ENCODE measurements around the gene SLC22A9.
"Not testable (repeated sequence)": the region's sequence is repeated elsewhere in the genome, so short reads cannot be mapped to it uniquely, and the experiment has no call there.

The SLC22A9 gene

DNA sequence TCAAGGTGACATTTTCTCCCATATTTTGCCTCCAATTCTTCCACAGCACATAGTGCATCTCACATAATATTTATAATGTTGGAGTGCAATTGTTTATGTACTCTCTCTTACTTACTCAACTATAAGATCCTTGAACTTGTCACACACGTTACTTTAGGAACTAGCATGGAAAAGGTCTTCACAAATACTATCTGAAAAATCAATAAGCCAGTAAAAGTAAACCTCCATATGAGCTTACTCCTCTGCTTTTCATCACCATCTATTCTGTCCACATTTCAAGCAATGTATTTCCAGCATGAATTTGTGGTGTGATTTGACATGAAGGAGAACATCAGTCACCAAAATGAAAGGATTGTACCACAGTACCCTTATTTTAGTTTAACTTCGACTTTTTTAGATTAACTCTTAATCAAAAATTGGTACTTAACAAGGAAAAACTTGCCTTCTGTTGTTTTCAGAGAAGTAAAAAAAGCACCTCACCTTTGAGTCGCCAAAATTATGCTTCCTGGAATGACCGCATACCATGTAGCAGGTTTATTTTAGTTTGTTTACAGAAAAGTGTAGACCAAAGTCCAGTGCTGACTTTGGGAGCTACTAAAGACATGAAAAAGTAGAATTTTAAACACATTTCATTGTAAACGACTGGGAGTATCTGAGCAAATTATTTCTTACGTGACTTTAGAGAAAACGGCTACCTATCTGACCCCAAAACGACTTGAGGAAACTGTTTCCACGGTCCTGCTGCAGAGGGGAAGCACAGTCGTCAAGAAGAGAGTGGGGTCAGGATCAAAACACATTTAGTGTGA is at the start of gene SLC22A9:
Gene SLC22A9, plus strand, starts transcription at position 621 of the 806 bp plus-strand sequence. CDS start 272 bp downstream, outside the sequence.
- Histone ChIP-seq H3K4me3 (no peak within 1 kb of the TSS), H3K27ac (no peak within 1 kb of the TSS)

- no peak overlapping the region for H3K4me3 ChIP-seq
- no peak overlapping the region for H3K27ac ChIP-seq
Observed at GRCh38 chr11:63321723-63322122, 47.9 kb upstream of the SLC22A9 start.

DNA sequence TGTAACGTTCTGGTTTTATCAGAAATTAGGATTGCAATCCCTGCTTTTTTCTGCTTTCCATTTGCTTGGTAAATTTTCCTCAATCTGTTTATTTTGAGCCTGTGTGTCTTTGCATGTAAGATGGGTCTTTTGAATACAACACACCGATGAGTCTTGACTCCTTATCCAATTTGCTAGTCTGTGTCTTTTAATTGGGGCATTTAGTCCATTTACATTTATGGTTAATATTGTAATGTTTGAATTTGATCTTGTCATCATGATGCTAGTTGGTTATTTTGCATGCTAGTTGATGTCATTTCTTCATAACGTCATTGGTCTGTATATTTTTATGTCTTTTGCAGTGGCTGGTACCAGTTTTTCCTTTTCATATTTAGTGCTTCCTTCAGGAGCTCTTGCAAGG is 34.5 kb upstream of the SLC22A9 start:
- not testable (repeated sequence) for H3K27ac ChIP-seq

GRCh38 chr11:63337070-63337469 is 32.5 kb upstream of the SLC22A9 start:
- Histone ChIP-seq H3K27ac (no peak overlapping the region), H3K4me3 (no peak overlapping the region)

More for the DNA sequence above, 34.5 kb upstream of the SLC22A9 start:
- H3K4me3 ChIP-seq, result not testable (repeated sequence)

DNA sequence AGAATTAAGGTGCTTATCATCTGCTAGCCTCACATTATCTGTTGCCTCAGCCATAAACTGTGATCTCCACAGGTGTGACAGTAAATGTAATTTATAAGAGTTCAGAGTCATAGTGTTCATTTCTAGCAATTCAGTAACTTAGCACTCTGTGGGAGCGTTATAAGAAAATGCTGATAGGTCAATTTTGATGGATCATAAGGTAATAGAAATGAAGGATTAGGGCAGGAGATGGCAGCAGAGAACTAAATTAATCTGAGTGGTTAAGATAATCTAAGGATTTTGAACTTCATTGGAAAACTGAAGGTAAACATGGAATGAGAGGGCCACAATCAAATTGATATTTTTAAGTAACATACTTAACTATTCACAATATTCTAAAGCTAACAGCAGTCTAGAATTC is 26.5 kb upstream of the SLC22A9 start:
- Histone ChIP-seq H3K4me3 (no peak overlapping the region), H3K27ac (no peak overlapping the region)

DNA sequence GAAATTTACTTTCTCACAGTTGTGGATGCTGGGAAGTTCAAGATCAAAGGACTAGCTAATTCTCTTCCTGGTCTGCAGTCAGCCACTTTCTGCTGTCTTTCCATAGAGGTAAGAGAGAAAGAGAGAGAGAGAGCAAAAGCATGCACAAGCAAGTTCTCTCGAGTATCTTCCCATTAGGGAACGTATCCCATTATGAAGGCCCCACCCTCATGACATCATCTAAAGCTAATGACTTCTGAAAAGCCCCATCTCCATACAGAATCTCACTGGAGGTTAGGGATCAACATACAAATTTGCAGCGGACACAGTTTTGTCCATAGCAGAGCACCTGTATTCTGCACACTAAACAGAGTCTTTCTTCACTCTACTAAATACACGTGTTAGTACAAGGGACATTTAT is 17.4 kb upstream of the SLC22A9 start:
- H3K4me3 ChIP-seq, result no peak overlapping the region

GRCh38 chr11:63362196-63362793 is 7.3 kb upstream of the SLC22A9 start:
- no peak overlapping the region for H3K4me3 ChIP-seq
- no peak overlapping the region for H3K27ac ChIP-seq

More for the DNA sequence above, 17.4 kb upstream of the SLC22A9 start:
- H3K27ac ChIP-seq, result no peak overlapping the region

DNA sequence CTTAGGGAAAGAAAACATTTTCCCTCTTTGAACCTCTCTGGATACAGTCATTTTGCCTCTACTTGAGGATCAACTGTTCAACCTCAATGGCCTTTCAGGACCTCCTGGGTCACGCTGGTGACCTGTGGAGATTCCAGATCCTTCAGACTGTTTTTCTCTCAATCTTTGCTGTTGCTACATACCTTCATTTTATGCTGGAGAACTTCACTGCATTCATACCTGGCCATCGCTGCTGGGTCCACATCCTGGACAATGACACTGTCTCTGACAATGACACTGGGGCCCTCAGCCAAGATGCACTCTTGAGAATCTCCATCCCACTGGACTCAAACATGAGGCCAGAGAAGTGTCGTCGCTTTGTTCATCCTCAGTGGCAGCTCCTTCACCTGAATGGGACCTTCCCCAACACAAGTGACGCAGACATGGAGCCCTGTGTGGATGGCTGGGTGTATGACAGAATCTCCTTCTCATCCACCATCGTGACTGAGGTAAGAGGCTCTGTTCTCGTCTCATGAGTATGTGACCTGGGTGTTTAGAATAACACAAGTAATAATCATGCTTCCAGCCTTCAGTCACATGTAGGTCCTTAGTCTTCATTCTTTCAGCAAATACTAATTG is 495 bp downstream of the SLC22A9 start:
- no peak overlapping the region for H3K27ac ChIP-seq
- H3K4me3 ChIP-seq, result no peak overlapping the region

DNA sequence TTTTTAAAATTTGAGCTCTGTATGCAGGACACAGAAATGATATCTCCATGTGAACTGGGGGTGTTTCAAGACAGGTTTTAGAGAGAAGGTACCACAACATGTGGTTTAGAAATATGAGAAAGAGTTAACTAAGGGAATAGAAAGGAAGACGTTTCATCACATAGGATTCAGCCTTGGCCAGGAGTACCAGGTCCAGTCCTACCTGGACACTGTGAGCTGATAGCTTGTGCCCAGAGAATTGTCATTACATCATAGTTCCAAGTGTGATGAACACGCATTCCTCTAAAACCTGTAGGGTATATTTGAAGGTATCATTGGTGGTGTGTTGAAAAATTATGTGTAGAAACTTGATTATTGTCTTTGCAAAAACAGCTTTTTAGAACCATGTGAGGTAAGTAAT is 1.8 kb downstream of the SLC22A9 start:
- Histone ChIP-seq H3K27ac (no peak overlapping the region), H3K4me3 (no peak overlapping the region)

GRCh38 chr11:63375434-63375833 is 5.8 kb downstream of the SLC22A9 start:
- Histone ChIP-seq H3K27ac (no peak overlapping the region), H3K4me3 (no peak overlapping the region)

DNA sequence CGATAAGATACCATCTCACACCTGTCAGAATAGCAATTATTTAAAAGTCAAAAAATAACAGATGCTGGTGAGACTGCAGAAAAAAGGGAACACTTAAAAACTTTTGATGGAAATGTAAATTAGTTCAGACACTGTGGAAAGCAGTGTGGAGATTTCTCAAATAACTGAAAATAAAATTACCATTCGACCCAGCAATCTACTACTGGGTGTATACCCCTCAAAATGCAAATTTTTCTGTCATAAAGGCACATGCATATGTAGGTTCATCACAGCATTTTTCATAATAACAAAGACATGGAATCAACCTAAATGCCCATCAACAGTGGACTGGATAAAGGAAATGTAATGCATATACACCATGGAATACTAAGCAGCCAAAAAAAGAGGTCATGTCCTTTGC is 10.5 kb downstream of the SLC22A9 start:
- no peak overlapping the region for H3K4me3 ChIP-seq
- H3K27ac ChIP-seq, result no peak overlapping the region

DNA sequence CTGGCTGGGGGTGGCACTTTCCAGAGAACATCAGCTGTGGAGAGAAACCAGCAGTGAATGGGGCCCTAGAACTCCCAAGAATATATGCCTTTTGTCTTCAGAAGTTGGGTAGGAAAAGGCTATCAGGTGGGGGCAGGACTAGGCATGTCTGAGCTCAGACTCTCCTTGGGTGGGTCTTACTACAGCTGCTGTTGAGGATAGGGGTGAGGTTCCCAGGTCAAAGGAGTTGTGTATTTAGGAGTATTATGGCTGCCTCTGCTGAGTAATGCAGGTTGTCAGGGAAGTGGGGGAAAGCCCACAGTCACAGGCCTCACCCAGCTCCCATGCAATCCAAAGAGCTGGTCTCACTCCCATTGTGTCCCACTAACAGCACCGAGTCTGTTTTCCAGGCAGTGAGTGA is 26.1 kb downstream of the SLC22A9 start:
- Histone ChIP-seq H3K27ac (no peak overlapping the region), H3K4me3 (no peak overlapping the region)

DNA sequence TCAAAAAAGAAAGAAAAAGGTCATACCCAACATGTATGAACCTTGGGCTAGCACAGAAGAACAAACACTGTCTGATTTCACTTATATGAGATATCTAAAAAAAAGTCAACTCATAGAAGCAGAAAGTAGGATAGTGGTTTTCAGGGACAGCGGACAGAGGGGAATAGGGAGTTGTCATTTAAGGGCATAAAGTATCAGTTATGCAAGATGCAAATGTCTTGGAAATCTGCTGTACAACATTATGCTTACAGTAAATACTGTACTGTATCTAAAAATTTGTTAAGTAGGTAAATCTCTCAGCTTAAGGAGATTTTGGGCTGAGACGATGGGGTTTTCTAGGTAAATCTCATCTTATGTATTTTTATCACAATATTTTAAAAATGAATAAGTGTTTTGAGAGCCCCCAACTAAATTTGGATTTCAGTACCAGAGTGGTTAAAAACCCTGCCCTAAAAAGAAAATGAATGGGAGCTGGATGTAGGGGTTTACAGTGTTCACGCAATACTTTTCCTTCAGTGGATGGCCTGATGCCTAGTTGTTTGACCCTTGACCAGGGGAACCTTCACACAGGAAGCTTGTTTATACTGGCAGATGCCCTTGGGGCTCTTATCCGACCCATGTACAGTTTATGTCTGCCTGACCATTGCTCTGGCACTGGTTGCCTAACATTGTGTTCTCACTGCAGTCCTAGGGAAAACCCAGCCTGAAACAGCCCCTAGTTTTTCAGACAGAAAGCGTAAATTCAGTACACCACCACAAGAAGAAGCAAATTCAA is 34.8 kb downstream of the SLC22A9 start:
- Histone ChIP-seq H3K4me3 (no peak overlapping the region), H3K27ac (no peak overlapping the region)

GRCh38 chr11:63405114-63405513 is 35.5 kb downstream of the SLC22A9 start:
- H3K27ac ChIP-seq, result no peak overlapping the region
- H3K4me3 ChIP-seq, result no peak overlapping the region

DNA sequence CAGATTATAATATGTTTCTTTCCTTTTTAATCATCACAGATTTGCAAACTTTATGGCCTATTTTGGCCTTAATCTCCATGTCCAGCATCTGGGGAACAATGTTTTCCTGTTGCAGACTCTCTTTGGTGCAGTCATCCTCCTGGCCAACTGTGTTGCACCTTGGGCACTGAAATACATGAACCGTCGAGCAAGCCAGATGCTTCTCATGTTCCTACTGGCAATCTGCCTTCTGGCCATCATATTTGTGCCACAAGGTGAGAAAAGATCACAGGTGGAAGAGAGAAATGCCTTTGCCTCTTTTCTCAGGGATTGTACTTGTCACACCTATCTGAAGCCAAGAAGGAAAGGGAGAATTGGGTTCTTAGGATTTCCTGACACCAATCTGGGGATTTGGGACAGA is 36.9 kb downstream of the SLC22A9 start:
- Histone ChIP-seq H3K4me3 (no peak overlapping the region), H3K27ac (no peak overlapping the region)

- Histone ChIP-seq H3K4me3 (no peak overlapping the region), H3K27ac (no peak overlapping the region)
Observed at GRCh38 chr11:63417174-63417852, 47.7 kb downstream of the SLC22A9 start.

GRCh38 chr11:63427971-63428508 is 58.5 kb downstream of the SLC22A9 start:
- H3K4me3 ChIP-seq, result no peak overlapping the region

GRCh38 chr11:63430731-63431130 is 61.1 kb downstream of the SLC22A9 start:
- not testable (repeated sequence) for H3K4me3 ChIP-seq, H3K27ac ChIP-seq

More at GRCh38 chr11:63427971-63428508, 58.5 kb downstream of the SLC22A9 start:
- H3K27ac ChIP-seq, result no peak overlapping the region

- H3K4me3 ChIP-seq, H3K27ac ChIP-seq: not testable (repeated sequence)
Observed at GRCh38 chr11:63435351-63435750, 65.8 kb downstream of the SLC22A9 start.

Measured in skin epidermis (tissue), 12 donors.